Fibroblast of skin of scalp (primary cell): Measurements from ENCODE around the gene MRM1.

Experiments
- DNase-seq: peaks from one replicate; pipeline ENCODE4 v3.0.0-alpha.2; 2013

MRM1 gene

DNA sequence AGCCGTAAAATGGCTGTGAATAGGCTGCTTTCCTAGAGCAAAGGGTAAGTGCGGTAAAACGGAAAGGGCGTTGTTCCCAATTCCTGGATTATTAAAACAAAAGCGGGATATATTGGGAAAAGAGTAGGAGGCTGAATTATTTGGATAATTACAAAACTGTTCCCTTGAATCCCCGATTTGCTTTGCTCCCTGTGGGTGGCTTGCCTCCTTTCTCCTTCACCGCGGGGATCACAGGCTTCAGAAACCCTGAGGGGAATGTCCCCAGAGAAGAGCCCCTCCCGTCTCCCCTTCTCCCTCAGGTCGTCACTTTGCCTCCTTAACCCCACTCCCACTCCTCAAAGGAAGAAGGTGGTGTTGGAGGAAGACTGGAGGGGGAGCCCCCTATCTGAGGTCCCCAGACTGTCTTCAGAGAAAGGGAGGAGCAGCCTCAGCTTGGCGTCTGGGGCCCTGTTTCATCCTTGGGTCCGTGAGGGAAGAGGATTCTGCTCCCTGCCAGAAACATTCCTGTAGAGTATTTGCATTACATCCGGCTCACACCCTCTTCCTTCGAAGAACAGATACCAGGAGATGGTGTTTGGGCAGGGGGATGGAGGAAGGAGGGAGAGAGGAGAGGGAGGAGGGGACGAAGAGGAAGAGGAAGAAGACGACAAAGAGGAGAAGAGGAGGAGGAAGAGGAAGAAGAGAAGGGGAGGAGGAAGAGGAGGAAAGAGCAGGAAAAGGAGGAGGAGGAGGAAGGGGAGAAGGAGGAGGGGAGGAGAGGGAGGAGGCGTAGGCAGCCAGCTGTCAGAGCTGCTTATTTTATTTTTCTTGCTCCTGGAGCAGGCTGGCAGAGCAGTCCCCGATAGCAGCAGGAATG is 31.8 kb downstream of the MRM1 start:
- peak; percentile 4 for DNase-seq

DNA sequence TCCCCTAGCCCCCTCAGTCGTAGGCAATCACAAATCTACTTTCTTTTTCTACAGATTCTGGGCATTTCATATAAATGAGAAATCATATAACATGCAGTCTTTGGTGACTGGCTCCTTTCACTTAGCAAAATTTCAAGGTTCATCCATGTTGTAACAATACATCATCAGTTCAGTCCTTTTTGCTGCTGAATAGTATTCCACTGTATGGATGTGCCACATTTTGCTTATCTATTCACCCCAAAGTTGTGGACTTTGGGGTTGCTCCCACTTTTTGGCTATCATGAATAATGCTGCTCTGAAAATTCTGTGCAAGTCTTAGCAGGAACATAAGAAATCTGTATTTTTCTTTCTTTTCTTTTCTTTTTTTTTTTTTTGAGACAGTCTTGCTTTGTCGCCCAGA is 39.0 kb downstream of the MRM1 start:
- DNase-seq = no peak

DNA sequence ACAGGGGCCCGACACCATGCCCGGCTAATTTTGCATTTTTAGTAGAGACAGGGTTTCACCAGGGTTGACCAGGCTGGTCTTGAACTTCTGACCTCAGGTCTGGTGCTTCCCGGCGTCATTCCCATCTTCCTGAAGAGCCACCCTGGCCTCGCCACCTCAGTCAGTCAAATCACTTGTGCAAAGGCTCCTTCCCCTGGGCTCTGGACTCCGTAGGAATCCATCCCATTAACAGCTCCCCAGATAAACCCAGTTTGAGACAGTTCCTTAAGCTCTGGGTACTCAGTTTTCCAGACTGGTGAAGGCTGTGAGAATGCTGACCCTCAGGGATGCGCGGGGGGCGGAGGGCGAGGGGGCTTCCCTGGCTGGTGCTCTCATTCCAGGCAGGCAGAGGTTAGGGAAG is 39.5 kb downstream of the MRM1 start:
- no peak for DNase-seq

DNA sequence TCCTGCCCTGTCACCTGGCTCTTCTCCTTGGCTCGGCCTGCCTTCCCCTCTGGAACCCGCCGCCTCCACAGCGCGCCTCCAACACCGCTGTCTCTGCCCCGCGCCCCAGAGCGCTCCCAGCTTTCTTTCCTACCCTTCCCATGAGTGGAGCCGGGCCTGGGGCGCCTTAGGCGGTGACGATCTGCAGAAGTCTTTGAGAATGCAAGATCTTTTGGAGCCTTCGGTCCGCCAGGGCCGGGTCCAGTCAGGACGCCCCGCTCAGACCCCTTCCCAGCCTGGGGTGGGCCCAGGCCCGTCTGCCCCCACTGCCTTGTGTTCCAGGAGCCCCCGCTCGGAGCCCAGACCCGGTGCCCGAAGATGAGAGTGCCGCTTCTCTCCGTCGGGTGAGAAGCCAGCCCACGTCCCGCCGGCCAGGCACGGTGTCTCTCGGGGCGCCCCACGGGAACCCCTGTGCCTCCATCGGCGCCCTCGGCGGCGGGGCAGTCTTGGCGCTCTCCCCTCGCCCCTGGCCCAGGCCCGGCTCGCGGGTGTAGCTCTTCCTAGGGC is 40.0 kb downstream of the MRM1 start:
- no peak for DNase-seq

DNA sequence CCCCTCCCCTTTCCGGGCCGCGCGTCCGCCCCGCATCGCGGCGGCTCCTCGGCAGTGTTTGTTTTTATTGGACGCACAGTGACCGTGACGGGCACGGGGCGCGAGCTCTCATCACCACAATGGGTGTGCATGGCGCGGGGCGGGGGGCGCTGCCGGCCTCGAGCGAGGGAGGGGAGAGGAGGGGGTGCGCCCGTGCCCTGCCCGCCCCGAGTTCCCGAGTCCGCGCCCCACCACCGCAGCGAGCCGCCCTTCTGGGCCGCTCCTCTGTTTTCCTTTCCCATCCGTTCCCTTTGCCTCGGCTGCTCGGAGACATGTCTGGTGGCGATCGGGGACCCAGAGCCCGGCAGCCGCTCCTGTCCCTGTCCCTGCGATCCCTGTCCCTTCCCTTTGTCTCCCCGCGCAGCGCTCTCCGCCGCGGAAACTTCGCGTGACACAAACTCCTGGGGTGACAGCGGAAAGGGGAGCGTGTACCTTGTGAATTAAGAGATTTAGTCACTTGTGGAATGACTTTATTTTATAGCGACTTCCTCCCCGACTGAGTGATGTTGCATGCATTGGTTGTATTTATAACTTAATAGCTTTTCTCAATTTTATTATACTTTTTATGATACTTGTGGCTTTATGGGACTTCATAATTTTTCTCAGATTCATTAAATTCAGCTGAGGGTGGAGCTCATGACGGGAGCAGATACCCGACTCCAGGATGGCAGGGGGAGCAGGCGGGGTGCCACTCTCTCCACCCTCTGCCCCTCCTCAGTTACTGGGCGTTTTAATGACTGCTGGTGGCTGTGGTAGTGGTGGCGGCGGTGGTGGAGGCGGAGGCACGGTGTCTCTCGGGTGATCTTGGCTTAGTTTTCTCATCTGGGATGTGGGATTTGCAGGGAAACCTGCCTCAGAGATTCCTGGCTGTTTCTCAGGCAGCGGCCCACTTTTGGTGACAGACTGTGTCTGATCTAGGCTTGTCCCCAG is 40.8 kb downstream of the MRM1 start:
- no peak for DNase-seq

DNA sequence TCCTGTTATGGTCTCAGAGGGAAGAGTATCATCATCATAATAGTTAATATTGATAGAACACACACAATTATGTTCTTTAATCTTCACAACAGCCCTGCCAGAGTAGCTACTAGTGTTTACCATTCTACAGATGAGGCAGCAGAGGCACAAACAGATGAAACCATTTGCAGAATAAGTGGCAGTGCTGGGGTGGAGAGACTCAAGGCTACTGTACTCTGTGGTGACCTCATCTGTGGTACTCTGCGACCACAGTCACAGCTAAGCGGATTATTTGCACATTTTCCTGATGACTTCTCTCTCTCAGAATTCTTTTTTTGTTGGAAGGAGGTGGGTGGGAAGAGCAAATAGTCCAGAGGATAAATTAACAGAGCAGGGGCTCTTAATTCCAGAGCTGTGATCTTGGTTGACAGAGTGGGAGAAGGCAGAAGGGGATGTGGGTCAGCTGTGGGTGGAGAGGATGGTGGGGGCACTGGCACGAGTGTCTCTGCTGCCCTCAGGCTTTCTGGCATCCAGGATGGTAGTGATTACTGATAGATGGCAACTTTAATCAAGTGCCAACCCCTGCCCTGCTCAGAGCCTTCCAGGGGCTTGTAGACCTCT is 41.8 kb downstream of the MRM1 start:
- no peak for DNase-seq

DNA sequence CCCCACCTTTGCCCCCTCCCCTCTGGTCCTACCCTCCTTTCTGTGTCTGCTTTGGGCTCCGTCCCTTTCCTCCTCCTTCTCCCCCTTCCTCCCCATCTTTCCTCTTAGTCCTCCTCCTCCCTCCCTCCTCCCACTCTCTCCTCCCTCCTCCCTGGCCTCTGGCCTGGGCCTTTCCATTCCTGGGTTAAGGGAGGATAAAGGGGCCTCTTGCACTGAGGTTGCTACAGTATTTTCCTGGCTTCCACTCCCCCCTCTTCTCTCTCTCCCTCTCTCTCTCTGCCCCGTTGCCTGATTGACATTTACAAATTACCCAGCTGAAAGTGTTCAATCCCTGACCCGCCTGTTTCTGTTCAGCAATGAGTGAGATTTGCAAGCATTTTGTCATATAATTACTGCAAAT is 44.0 kb downstream of the MRM1 start:
- no peak for DNase-seq

DNA sequence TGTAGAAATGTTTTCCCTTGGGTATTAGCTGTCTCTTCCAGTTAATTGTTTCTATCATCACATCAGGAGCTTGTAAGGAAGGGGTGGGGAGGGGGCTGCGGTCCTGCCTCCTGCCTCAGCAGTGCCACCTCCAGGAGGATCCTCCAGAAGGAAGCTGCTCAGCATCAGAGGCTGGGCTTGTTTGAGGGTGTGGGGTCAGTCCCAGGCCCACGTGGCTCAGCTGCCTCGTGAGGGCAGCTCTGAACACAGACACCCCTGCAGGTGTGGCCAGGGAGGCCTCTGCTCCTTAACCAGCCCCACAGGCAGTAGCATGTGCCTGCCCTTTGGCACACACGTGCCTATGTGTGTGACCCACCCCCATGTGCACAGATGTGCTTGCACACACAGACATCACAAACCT is 46.3 kb downstream of the MRM1 start:
- DNase-seq = no peak

DNA sequence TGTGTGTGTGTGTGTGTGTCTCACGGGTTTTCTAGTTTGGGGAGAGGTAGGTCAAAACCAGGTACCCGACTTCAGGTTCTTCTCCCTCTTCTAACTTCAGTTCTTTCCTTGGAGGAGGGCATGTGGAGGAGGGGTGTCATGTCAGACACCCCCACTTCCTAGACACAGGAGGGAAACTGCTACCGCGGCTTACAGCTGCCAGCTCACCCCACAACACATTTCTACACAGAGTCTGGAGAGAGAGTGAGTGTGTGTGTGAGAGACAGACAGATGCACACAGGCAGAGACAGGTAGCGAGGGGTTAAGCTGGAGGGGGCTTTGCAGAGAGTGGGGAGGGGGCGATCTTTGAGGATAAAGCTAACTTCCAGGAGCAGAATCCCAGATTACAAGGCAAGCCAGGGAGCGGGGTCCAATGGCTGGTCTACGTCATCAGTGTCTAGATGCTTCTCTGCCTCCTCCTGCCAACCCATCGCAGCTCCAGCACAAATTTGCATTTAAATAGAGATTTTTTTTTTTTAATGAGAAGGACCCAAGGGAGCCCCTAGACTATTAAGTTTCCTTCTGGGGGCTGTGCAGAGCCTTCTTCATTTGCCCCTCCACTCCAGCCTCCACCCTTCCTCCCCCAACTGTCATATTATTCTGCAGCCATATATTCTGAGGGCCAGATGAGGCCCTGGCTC is 48.9 kb downstream of the MRM1 start:
- no peak for DNase-seq

DNA sequence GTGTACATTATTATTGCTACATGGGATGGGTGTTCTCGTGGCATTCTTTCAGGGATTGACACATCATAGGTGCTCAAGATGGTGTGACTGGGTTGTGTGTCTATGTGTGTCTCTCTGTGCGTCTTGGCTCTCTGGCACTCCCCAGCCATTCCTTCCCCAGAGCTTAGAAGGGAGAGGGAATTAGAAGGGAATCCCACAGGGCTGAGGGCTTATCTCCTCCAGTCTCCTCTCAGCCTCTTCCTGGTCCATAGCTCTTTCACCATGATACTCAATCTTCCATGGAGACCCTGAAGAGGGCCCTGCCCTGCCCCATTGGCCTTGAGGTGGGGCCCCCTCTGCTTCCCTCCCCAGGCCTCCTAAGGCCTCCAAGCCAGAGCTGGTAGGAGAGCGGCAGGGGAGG is 52.0 kb downstream of the MRM1 start:
- no peak for DNase-seq

DNA sequence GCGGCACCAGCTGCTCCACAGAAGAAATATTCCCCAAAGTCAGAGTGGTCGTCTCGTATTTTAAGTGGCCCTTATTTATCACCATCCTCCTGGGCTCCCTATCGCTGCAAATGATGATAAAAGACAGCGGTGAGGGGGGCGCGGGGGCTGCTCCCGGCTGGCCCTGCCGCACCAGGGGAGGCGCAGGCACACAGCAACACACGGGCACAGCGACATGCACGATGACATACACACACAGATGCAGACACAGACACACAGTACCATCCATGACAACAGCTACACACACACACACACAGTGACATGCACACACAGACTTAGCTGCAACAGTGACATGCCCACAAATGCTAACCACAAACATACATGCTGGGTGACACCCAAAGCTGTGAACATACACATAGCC is 52.5 kb downstream of the MRM1 start:
- DNase-seq = no peak

DNA sequence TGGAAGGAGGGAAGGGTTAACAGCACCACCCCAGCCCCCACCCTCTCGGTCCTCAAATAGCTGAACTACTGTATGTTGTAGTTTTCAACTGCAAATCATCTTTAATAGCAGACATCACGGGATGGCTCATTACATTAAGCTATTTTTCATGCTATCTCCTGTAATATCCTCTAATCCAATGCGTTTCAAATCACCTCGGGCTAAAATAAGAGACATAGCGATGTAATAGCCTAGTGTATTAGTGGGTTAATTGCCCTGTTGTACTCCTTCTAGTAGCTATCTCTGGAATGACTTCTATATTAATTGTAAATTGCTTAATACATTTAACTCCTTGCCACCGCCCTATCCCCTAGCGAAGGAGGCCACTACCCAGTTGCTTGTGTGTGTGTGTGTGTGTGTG is 54.3 kb downstream of the MRM1 start:
- no peak for DNase-seq

DNA sequence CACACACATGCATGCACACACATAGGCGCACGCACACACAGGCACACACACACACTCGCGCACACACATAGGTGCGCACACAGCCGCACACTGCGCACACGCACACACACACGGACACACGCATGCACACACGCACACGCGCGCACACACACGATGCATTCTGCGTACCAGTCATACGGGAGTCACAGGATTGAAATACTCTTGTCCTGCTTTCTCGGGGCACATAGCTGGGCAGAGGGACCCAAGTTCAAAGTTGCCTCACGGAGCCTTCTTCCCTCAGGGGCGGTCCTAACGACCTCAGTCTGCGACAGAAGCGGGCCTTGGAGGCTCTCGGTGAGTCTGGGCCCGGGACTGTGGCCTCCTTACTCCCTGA is 56.0 kb downstream of the MRM1 start:
- DNase-seq = no peak

DNA sequence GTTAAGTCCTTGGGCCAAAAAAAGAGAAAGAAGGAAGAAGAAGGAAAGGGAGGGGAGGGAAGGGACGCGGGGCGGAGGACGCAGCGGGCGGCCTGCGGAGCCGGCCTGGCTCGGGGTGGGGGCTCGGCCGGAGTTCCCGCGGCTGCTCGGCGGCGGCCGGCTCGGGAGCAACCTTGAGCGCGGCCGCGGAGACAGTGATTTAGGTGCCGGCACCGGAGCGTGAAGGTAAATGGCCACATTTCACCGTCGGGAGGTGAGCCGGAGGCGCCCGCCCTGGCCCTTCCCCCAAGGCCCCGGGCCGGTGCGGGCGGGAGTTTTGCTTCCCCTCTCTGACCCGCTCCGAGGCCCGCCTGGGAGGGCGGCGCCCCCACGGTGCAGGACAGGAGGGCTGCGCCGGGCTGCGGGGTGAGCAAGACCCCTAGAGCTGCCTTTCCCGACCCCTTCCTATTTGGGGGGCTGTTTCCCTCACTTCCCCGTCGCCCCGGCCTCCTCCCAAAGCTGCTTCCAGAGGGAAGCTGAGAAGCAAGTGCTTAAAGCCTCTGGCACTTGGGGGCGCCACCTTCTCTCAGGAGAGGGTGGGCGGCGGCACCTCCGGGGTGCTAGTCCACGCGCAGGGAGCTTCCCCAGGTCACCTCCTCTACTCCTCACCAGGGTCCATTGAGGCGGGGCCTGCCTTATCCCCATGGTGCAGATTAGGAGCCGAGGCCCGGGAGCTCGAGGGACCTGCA is 56.5 kb downstream of the MRM1 start:
- DNase-seq = no peak
